SK-N-DZ (cell line): ENCODE results near the gene CREB3L2.
"Not testable (repeated sequence)": the region's sequence is repeated elsewhere in the genome, so short reads cannot be mapped to it uniquely, and the experiment has no call there.

Source experiments
- DNase-seq: peaks from one replicate; pipeline ENCODE4 v3.0.0-alpha.2; 2015; ENCODE audit warnings: low spot score

CREB3L2 gene

DNA sequence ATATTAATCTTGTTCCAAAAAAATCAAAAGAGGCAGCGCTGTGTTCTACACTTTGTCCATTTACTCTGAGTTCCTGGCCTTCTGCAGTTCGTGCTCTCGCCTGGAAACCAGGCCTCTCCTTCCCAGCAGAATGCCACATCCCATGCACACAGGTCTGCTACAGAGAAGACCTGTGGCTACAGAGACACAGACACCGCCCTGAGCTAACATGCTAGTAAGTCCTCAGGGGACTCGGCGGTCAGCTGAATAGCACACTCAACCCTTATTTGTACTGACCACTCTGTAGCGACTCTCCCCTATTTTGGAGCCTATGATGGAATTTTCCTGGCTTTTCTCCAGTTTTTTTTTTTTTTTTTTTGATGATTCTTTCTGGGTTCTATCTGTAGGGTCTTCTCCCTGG is 12.8 kb downstream of the CREB3L2 start:
- no peak for DNase-seq

DNA sequence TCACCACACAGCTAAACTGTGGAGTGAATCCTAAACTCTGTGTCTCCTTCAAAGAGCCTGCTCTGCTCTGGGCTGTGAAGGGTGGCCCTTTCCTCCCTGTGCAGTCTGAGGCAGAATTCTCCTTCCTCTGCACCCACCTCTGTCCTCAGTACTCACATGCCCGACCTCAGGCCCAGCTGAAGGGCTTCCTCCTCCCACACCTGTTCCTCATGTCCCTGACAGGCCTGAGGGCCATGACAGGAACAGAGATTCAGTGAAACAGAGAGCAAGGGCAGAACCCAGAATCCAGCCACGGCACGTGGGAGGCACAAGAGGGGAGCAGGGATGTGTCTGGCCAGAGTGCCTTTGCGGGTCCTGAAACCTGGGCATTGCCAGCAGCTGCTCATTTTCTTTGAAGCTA is 13.9 kb downstream of the CREB3L2 start:
- no peak for DNase-seq

DNA sequence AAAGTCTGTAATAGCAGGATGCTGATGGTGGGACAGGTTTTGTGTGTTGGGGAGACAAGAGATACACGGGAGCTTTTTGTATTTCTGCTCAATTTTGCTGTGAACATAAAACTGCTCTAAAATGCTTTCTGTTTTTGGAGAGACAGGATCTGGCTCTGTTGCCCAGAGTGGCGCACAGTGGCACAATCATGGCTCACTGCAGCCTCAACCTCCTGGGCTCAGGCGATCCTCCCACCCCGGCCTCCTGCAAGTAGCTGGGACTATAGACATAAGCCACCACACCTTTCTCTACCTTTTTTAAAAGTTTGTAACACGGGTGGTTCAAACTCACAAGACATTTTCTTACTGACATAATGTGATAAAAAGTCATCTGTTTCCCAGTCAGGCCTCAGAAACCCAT is 14.3 kb downstream of the CREB3L2 start:
- DNase-seq, result no peak

GRCh38 chr7:137987018-137987349 is 14.9 kb downstream of the CREB3L2 start:
- no peak for DNase-seq

DNA sequence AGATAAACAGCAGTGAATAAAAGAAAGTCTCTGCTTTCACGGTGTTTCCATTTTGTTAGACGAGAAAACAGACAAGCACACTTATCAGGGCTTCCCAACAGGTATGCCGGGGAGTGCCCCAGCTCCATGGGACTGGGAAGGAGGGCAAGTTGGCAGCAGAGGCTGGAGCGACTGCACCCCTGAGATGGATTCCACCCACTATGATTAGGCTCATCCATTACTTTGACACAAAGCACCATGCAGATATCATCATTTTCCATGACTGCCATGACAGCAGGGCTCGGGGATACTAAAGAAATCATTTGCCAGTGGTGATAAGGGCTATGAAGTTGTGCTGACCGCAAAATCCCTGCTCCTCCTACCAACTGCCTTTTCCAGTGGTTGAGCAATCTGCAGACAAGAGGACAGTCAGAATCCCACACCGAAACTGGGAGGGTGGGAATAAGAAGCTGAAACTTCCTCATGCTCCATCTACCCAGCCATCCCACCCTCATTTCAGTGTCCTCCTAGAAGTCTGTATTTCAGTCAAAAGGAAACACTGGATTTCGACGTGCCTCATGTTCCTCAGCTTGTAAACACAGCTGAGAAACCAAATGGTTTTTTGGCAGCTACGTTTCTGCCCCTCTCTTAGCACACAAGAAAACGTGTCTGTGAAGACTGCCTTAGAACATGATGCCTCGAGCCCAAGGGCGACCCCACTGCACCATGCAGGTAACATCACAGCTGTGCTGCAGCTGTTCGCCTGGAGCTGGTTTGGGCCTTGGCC is 15.5 kb downstream of the CREB3L2 start:
- no peak for DNase-seq

- no peak for DNase-seq
These were observed 16.0 kb downstream of the CREB3L2 start for GRCh38 chr7:137985897-137986251.

DNA sequence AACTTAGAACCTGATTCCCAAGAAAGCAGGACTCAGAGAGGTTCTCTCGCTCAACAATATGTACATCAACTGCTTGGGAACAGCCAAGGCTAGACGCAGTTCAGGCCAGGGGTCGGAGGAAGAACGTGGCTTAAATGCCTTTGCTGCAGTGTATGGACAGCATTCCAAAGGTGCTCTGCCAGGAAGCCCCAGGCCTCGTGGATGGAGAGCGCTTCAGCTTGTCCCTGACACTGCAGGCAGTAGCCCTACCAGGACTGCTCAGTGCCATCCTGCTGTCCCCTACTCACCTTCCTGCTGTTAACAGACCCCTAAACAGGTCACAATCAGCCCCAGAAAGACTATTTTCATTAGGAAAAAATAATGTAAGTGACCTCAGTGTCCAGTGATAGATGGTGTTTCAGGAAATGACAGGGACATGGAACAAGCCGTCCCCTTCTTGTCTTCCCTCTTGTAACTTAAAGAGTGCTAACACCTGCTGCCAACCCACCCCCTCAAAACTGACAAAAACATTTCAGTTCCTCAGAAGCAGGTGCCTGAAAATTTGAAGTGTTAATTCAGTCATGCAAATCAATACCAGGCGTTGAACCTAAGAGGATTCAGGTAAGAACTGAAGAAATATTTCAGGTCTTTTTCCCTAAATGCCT is 16.5 kb downstream of the CREB3L2 start:
- DNase-seq, result no peak

DNA sequence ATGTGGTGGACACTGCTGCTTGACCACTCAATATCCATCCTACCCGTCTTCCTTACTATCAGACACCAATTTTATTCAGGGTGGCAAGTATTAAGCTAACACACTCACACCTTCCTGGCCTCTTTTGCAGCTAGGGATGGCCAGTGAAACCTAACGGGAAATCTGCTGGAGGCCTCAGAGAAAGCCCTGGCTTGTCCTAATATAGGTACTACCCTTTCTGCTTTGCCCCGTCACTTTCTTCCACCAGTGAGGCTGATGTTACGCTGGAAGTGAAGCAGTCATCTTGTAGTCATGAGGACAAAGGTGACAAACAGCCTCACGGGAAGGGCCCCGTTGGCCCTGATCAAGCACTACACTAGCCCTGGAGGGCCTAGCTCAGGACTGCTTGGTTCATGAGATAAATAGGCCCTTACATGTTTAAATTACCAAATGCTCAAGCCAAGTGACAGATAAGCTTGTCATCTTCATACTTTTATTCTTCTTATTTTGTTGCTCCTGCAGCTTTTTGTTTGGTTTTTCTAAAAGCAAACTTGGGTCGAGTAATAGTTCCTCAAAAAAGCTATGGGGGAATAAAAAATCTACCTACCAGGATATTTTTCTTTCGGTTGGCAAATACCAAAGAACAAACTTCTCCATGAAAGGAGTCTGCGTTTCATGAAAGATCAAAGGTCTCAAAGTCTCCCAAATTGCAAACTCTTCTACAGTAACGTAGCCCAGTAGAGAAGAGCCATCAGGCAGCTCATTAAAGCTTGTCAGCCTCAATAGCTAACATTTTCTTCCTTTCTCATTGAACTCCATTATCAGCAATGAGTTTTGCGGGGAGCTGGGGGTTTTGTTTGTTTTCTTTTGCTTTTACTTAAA is 17.5 kb downstream of the CREB3L2 start:
- no peak for DNase-seq

GRCh38 chr7:137983323-137984008 is 18.4 kb downstream of the CREB3L2 start:
- no peak for DNase-seq

GRCh38 chr7:137982394-137982793 is 19.5 kb downstream of the CREB3L2 start:
- not testable (repeated sequence) for DNase-seq

- no peak for DNase-seq
These were observed 20.2 kb downstream of the CREB3L2 start for GRCh38 chr7:137981668-137982067.

DNA sequence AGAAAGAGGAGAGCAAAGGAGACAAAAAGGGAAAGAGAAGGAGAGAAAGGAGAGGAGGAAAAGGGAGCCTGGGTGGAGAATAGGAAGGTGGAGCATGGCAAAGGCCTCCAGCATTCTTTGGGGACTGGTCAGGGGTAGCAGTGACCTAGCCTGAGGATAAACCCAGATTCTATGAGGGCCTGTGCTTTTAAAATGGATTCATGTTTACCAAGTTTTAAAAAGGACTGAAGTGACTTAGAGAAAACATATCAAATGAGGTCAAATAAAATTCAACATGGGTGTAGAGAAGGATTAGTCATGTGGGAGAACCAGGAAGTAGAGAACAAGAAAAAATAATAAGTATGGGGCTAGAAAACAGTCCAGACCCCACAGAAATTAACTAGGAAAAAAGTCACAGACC is 20.7 kb downstream of the CREB3L2 start:
- DNase-seq, result no peak

DNA sequence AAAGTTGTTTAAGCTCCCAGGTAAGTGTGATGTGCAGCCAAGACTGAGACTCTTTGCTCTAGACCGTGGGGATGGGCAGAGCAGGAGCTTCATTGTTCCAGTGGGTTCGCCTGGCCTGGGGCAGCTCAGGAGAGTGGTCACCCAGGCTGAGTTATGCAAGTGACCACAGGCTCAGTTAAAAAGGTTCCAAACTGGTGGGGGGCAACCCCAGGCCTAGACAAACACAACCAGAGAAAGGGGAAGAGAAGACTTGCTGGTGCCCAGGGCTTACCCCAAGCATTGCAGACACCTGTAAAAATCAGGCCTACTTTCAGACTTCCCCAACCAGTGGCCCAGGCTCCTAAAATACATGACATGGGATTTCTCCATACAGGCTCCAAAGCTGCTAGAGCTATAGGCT is 21.6 kb downstream of the CREB3L2 start:
- DNase-seq, result no peak

DNA sequence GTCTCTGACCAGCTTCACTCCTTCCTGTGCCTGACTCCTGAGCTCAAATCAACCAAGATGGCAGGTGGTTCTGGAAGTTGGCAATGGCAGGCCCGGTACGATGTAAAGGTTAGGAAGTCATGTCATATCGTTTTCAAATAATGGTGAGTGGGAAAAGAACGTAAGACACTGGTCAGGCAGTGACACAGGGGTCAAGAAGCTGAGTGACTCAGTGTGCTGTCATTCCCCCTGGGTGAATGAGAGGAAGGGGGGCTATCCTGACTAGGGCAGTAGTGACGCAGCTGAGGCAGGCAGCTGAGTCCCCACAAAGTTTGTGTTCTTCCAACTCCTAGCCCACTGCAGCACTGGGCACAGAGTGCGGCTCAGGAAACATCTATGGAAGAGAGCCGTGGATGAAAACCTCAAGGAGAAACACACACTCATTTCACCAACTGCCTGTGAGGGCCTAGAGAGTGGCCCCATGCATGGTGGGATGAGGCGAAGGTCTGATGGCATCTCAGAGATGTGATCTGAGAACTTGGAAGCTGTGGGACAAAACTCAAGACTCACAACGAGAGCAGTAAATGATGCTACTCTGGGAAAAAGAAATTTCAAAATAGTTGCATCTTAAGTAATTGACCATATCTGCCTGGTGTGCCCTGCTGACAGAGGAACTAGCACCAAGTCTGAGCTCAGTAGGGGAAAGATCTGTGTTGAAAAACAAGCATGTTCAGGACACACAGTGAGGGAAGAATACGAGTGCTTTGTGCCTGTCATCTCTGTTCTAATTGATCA is 23.2 kb downstream of the CREB3L2 start:
- no peak for DNase-seq

GRCh38 chr7:137977173-137977572 is 24.7 kb downstream of the CREB3L2 start:
- DNase-seq, result no peak

DNA sequence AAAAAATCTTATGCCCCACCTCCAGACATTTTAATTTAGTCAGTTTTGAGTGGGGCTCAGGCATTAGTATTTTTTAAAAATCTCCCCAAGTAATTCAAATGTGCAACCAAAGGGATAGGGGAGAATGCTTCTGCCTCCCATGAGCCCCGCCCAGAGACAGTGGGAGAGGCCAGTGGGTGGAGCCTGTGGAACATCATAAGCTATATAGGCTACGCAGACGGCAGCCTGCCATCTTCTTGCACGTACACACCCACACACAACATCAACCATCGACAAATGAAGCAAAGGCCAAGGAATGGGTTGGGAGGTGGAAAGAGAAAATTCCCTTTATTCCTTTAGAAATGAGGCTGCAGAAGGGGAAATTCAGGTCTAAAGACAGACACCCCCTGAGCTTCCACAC is 25.2 kb downstream of the CREB3L2 start:
- DNase-seq, result no peak

- no peak for DNase-seq
These were observed 25.7 kb downstream of the CREB3L2 start for GRCh38 chr7:137976232-137976631.

- no peak for DNase-seq
These were observed 26.1 kb downstream of the CREB3L2 start for GRCh38 chr7:137975768-137976167.

DNA sequence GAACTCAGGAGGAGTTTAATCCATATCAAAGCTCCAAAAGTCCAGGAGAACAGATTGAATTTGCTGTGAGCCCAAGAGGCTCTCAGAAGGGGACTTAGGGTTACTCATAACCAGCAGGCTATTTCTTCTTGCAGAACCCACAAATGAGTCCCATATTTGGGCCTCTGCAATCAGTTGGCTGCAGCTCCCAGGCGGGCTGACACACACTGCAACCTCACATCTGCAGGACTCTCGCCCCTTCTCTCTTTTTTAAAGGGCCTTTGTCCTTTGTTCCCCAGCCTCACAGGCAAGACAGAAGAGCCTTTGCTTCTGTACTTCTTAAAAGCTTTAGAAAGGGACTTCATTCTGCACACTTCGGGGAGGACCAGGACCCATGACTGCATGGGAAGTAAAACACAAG is 26.7 kb downstream of the CREB3L2 start:
- no peak for DNase-seq

- no peak for DNase-seq
These were observed 27.1 kb downstream of the CREB3L2 start for GRCh38 chr7:137974766-137975165.

DNA sequence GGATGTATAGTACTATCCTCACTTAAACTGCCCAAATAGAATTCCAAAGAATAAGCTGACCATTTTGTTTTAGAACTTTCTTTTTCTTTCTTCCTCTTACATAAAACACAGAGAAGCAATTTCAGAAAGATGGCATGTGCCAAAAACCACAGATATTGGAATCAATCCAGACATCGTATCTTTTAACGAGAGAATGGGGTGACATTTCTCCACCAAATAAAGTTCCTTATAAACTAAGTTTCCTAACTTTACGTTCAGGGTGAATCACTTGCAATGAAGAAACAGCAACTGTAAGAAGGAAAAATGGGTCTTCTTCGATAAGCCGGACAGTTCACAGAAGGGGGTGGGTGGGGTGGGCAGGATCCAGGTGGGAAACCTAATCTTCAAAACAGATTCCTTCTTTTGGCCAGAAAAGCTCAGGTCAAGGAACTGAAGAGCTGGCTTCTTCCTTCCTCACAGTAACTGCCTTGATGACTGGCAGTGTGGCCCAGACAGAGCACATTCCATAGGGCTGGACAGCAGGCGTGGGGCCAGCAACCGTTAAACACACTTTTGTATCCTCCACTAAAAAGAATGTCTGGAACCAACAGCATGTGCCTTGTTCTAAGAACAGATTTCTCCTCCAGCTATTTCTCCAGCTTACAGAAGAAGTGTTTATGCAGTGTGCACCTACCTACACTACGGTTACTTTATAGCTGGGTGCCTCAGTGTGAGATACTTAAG is 31.5 kb downstream of the CREB3L2 start:
- DNase-seq, result no peak
